Measurements from ENCODE around the gene ADCK2. TPM values are rescaled to one million over a fixed set of nuclear protein-coding genes. Genes with fewer than 3 reads are reported as not detected.

ADCK2 gene
- polyA plus RNA-seq, 1 of the 3 experiments (the other 2 are of a cell fraction): 19.0 TPM

- CTCF ChIA-PET: interaction anchor here (1.2 to 1.5 kb wide), 3 partner anchors 20 to 316 kb away, joined by 3 to 5 read pairs (median 4); no protein-coding TSS in a partner anchor
Observed at GRCh38 chr7:140695381-140695780, 22.6 kb downstream of the ADCK2 start.

More at GRCh38 chr7:140695381-140695780, 22.6 kb downstream of the ADCK2 start:
- Histone ChIP-seq H3K4me1 (ENCODE audit: control insufficient read depth in 1 of 2, insufficient read depth in 2 of 2, low read depth in 1 of 2, low read length in 1 of 2) (peaks cover 8 to 18% of the 10 kb centered on the region in 2 experiments; a peak in 2 of 4 replicates), H3K27me3 (ENCODE audit: insufficient read depth) (no peaks in the 10 kb centered on the region), H3K9ac (no peak overlapping the region), H3K9me2 (no peaks in the 10 kb centered on the region), H3K36me3 (replicated peaks in 1 of 2; ENCODE audit: control insufficient read depth in 1 of 2, insufficient read depth in 2 of 2, low read length in 1 of 2) (peaks cover 8 to 11% of the 10 kb centered on the region in 2 experiments), H3K4me3 (ENCODE audit: low read depth in 2 of 2, low read length in 1 of 2) (no peak overlapping the region), H3K9me3 (no peaks in the 10 kb centered on the region), H3K4me2 (no peak overlapping the region), H3K79me2 (ENCODE audit: insufficient read depth) (peaks cover 32% of the 10 kb centered on the region), H3K27ac (ENCODE audit: low read depth in 2 of 2, low read length in 1 of 2) (no peak overlapping the region), H4K20me1 (ENCODE audit: insufficient read depth) (no peaks in the 10 kb centered on the region), H3F3A (replicated peaks; ENCODE audit: insufficient read depth) (no peaks in the 10 kb centered on the region), H2AFZ (ENCODE audit: low read depth) (no peak overlapping the region)
- 91% methylated on average over 11 of the region's 11 CpGs for WGBS (ENCODE audit: low lambda C conversion rate)
- POLR2A ChIA-PET: interaction anchor here (1.2 to 1.5 kb wide), 2 partner anchors 22 to 114 kb away, joined by 3 to 5 read pairs; partner anchors contain the start of gene ADCK2
- TF ChIP-seq RCOR1 (IDR thresholded peaks at IDR 0.05; ENCODE audit: low read length) (no peak), ELF1 (IDR thresholded peaks at IDR 0.05) (no peak), CTCF (IDR thresholded peaks at IDR 0.05) (no peak), FOXJ3 (CRISPR knock-in tag; IDR thresholded peaks at IDR 0.05) (no peak), YY1 (IDR thresholded peaks at IDR 0.05; ENCODE audit: low read depth) (no peak), IRF3 (IDR thresholded peaks at IDR 0.05; ENCODE audit: low read depth, low read length) (no peak), GATA2 (CRISPR knock-in tag; IDR thresholded peaks at IDR 0.05) (no peak), SMC3 (IDR thresholded peaks at IDR 0.05; ENCODE audit: low read depth, low read length) (no peak), USF1 (IDR thresholded peaks at IDR 0.05; ENCODE audit: borderline replicate concordance, low read depth) (no peak), MAX (IDR thresholded peaks at IDR 0.05; ENCODE audit: low read depth) (no peak), NRF1 (IDR thresholded peaks at IDR 0.05; ENCODE audit: low read depth, low read length) (no peak)
- no peak for DNase-seq

All from SK-N-SH (cell line).